Measurements from ENCODE around the gene ZNF672.

The ZNF672 gene

DNA sequence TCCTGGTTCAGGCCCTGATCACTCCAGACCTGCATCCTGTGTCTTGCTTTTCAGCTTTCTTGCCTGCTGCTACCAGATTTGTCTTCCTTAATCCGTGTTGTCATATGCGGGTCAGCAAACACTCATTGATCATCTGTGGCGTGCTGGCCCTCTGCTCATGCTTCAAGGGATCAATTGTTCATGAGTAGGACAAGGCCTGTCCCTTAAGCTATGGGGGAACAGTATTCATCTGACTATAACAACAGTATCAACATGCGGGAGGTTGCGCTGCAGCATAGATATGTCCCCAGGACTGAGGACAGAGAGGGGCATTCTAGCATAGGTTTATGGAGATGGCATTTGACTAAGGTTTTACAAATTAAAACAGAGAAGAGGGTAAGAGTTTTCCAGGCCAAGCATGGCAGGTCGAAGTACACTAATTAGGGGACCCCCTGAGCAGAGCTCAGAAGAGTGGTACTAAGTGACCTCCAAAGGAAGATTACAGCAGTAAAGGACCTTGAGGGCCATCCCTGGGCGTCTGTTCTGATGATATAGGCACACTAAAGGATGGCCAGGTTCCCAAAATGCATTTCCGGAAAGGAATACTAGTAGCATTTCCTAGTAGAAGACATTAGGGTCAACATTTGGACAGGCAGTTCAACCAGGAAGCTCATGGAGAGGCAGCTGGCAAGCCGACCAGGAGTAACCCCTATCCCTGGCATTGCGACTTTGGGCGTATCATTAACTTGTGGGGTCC, 811 bp upstream of the ZNF672 start:
- no peak for DNase-seq (ENCODE audit: low spot score)

DNA sequence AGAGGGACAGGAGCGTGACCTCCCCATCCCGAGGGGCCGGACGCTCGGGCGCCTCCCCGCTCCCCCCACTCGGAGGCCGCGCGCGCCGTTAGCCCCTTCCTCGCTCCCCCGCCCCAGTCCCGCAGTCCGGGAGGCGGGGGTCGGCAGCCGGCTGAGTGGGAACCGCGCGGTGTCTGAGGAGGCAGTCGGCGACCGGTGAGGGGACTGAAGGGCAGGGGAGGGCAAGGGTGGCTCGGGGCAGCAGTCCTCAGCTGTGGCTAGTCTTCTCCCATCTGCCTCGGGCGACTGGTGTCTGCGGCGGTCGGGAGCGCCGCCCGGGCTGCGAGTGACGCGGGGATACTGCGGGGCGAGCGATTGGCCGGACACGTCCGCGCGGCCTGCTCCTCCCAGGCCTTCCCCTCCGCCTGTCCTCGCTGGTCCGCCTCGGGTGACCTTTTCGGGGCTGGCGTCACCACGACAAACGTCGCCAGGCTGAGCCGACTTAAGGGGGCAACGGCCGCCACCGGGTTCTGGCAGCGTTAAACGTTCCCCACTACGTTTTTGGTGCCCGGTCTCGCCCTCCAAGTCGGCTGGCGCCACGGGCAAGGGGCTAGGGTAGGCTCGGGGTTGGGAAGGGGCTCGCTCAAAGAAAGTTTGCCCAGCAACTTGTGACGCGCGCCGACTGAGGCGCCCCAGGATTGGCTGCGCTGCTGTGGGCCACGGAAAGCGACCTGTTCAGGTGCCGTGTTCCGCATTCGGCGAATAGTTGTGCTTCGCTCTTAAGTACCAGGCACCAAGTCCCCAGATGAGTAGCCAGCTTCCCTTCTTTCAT, 538 bp downstream of the ZNF672 start:
- DNase-seq (ENCODE audit: low spot score): peak; percentile 87

GRCh38 chr1:248839168-248839555, 1.1 kb downstream of the ZNF672 start:
- no peak for DNase-seq (ENCODE audit: low spot score)

- DNase-seq (ENCODE audit: low spot score): no peak
These were observed 2.9 kb downstream of the ZNF672 start for GRCh38 chr1:248840946-248841345.

- peak; percentile 34 for DNase-seq (ENCODE audit: low spot score)
These were observed 3.8 kb downstream of the ZNF672 start for GRCh38 chr1:248841702-248842395.

DNA sequence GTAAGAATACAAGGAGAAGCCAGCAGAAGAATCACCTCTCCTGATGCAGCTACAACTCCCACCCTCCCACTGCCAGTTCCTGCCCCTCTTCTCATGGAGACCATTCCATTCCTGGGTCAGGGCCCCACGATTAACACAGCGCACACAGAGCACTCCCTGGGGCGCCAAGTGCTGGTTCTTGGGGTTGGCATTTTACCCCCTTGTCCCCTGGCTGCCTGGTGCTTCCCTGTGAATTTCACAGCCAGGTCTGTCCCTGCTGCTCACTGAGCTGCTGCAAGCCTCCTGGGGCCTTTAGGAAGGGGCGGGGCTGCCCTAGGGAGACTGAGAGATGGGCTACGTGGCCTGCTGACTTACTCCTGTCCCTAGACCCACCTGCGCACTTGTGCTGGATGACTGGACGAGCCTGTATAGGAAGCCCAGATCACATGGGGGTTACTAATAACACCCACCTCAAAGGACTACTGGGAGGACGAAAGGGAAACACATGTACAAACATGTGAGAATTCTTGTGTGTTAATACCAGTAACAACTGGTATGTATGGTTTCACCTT, 4.8 kb downstream of the ZNF672 start:
- no peak for DNase-seq (ENCODE audit: low spot score)

GRCh38 chr1:248843687-248844086, 5.7 kb downstream of the ZNF672 start:
- DNase-seq (ENCODE audit: low spot score): no peak

- no peak for DNase-seq (ENCODE audit: low spot score)
These were observed 6.5 kb downstream of the ZNF672 start for GRCh38 chr1:248844526-248844925.

DNA sequence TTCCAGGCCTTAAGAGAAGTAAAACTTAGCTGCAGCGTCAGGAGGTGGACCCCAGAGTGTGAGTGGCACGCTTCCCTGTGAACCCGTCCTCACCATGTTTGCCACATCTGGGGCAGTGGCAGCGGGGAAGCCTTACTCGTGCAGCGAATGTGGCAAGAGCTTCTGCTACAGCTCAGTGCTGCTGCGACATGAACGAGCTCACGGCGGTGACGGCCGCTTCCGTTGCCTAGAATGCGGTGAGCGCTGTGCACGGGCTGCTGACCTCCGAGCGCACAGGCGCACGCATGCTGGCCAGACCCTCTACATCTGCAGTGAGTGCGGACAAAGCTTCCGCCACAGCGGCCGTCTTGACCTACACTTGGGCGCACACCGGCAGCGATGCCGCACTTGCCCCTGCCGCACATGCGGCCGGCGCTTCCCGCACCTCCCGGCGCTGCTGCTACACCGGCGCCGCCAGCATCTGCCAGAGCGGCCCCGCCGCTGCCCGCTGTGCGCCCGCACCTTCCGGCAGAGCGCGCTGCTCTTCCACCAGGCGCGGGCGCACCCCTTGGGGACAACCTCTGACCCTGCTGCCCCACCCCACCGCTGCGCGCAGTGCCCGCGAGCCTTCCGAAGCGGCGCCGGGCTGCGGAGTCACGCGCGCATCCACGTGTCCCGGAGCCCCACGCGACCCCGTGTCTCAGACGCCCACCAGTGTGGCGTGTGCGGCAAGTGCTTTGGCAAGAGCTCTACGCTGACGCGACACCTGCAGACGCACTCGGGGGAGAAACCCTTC, 9.3 kb downstream of the ZNF672 start:
- no peak for DNase-seq (ENCODE audit: low spot score)

GRCh38 chr1:248847956-248848561, 10.0 kb downstream of the ZNF672 start:
- no peak for DNase-seq (ENCODE audit: low spot score)

DNA sequence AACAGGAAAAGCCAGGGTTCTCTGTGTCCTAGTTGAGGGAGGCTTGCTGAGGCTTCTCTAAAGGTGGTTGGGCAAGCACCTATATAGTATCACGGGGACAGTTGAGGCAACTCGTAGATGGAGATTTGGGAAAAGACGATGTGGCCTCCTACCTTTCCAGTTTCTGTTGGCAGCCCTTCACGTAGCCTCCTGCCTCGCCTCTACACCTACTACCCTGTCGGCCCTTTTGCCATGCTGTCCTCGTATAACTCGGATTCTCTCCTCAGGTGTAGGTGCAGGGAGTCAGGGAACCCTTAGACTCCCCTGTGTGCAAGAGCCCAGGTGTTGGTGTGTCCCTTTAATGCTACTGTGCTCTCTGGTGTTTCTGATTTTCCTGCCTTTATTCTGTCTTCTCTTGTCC, 10.6 kb downstream of the ZNF672 start:
- DNase-seq (ENCODE audit: low spot score): no peak

DNA sequence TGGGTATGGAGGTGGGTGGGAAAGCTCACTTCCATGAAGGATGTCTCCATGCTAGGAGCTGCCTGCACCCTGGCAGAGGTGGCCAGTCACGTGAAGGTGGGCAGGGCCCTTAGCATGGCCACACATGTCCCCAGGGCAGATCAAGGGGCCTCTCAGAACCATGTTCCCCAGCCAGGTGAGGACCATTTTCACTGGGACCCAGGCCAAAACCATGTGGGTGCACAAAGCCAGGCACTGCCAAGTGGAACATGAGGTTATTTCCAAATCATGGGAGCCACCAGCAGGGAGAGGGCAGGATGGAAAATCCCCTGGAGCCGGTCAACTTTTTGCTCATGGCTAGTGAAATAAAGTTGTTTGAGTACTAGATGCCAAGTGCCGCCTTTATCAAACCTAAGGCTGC, 11.1 kb downstream of the ZNF672 start:
- DNase-seq (ENCODE audit: low spot score): no peak

- DNase-seq (ENCODE audit: low spot score): no peak
These were observed 11.6 kb downstream of the ZNF672 start for GRCh38 chr1:248849637-248850036.

DNA sequence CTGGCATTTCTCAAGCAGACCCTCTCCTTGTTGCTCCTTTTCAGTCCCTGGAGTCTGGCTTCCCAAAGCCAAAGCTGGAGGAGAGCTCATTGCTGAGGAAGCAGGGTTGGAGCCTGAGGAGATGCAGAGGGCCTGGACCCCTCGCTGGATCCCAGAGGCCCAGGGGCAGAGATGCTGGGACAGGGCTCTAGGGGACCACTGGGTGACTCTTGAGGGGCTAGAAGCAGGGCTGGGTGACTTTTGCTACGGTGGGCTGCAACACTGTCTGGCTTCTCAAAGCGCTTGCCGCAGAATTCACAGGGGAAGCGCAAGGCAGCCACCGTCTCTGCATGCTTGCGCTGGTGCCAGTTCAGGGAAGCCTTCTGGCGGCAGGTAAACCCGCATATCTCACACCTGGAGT, 12.1 kb downstream of the ZNF672 start:
- no peak for DNase-seq (ENCODE audit: low spot score)

DNA sequence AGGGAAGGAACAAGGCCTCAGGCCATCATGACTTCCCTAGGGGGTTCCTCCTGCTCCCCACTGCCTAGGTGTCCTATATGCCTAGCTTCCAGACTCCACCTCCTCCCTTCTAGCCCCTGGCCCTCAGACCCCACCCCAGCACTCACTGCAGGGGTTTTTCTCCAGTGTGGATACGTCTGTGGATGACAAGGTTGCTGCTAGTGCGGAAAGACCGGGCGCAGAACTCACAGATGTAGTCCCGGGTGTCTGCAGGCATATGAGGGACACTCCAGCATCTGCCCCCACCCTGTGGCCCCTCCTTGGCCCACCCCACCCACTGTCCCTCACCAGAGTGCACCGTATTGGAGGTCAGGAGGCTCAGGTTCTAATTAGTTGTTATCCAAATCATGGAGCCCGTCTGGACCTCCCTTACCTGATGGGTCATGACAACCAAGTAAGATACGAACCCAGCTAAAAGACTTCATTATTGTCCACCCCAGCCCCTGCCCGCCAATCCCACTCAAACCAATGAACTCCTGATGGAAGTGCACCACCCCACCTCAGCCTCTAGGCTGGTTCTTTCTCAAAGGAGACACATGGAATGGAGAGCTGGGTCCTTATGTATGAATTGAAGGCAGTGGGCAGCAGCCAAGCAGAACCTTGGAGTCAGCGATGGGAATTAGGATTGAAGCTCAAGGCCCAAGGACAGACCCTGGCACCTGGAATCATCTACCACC, 12.7 kb downstream of the ZNF672 start:
- DNase-seq (ENCODE audit: low spot score): no peak

- no peak for DNase-seq (ENCODE audit: low spot score)
These were observed 13.4 kb downstream of the ZNF672 start for GRCh38 chr1:248851390-248851789.

GRCh38 chr1:248852481-248853405, 14.7 kb downstream of the ZNF672 start:
- DNase-seq (ENCODE audit: low spot score): no peak

GRCh38 chr1:248853663-248854375, 15.8 kb downstream of the ZNF672 start:
- DNase-seq (ENCODE audit: low spot score): no peak

DNA sequence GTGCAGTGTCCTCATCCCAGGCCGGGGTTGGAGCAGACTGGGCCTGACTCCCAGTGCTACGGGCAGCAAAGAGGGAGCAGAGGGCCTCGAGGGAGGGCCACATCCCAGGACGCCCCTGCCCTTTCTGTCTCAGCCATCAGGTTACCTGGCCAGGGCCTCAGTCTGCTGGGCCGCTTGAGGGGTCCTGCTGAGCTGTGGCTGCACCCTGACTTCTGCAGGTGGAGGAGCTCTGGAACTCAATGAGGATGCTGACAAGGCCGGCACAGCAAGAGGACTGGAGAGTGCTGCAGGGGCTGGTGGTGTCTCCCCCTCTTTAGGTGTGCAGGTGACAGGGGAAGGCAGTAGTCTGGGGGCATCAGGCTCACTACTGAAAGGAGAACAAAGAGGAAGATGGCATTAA, 17.6 kb downstream of the ZNF672 start:
- DNase-seq (ENCODE audit: low spot score): no peak

Data from CD4-positive, alpha-beta T cell treated with Interleukin-6 at 100 ng/mL for 8 hours (primary cell).